Endothelial cell (in vitro differentiated cells): ENCODE results near the gene CFAP77. TPM values are rescaled to one million over a fixed set of nuclear protein-coding genes. Genes with fewer than 3 reads are reported as not detected.

Source experiments
- DNase-seq: peaks from one replicate; pipeline ENCODE4 v3.0.0; 2021; ENCODE audit warnings: low spot score
- H3K27ac Mint-ChIP-seq: one replicate; pipeline ENCODE4 v1.8.0; 2021; ENCODE audit warnings: mixed read lengths, inconsistent platforms; ENCODE audit not compliant: unreplicated experiment
- H3K27me3 Mint-ChIP-seq: one replicate; pipeline ENCODE4 v1.8.0; 2021; ENCODE audit warnings: mild to moderate bottlenecking, moderate library complexity, mixed read lengths, inconsistent platforms; ENCODE audit not compliant: unreplicated experiment
- H3K36me3 Mint-ChIP-seq: one replicate; pipeline ENCODE4 v1.8.0; 2021; ENCODE audit warnings: mild to moderate bottlenecking, low read depth, mixed read lengths, inconsistent platforms; ENCODE audit not compliant: unreplicated experiment
- H3K4me1 Mint-ChIP-seq: one replicate; pipeline ENCODE4 v1.8.0; 2021; ENCODE audit warnings: mild to moderate bottlenecking, mixed read lengths, inconsistent platforms; ENCODE audit not compliant: unreplicated experiment
- H3K4me3 Mint-ChIP-seq: one replicate; pipeline ENCODE4 v1.8.0; 2021; ENCODE audit warnings: mild to moderate bottlenecking, mixed read lengths, inconsistent platforms; ENCODE audit not compliant: unreplicated experiment
- H3K9me3 Mint-ChIP-seq: one replicate; pipeline ENCODE4 v1.8.0; 2021; ENCODE audit warnings: mixed read lengths, inconsistent platforms; ENCODE audit not compliant: unreplicated experiment
- total RNA-seq: library from RNA; stranded (reverse); fragmentation: NEBNext Ultra II Directional; extraction: Animal tissue kit (Norgen Biotek cat#: 25700); gene quantifications from one replicate; pipeline ENCODE4 v1.2.1, GENCODE V29; 2021; ENCODE audit not compliant: unreplicated experiment
- TF ChIP-seq, protein P1 (sequence below): fragments of 200-600 bp; sonication (generic); IDR thresholded peaks from one replicate; pipeline ENCODE4 v1.5.0; 2021; ENCODE audit warnings: antibody characterized with exemption; ENCODE audit not compliant: unreplicated experiment

CFAP77 gene
- total RNA-seq, 1 donor from 2014 or later, result 3.7 TPM

DNA sequence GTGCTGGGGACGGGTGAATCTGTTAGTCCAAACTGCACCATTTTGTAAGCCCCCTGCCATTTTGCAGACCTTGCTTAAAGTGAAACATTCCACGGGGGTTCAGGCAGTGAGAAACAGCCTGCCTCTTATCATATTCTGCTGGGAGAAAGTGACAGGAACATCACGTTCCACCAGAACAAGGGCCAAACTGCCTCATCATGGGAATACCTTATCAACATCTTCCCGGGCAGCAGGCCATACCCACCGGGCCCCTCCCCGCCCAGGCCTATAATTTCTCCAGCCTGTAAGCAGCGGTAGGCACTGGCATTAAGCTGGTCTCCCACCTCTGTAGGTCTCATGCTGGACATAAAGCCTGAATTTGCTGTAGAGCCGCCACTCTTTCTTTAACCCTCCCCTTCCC lies 1.5 kb upstream of the CFAP77 start:
- Mint-ChIP-seq H3K9me3 (no peaks in the 10 kb centered on the region), H3K27me3 (peaks cover 8% of the 10 kb centered on the region), H3K4me3 (no peak overlapping the region), H3K4me1 (peaks cover 43% of the 10 kb centered on the region), H3K36me3 (no peaks in the 10 kb centered on the region), H3K27ac (peak overlapping the region; percentile 75)
- no peak for DNase-seq
- TF ChIP-seq, protein P1, sequence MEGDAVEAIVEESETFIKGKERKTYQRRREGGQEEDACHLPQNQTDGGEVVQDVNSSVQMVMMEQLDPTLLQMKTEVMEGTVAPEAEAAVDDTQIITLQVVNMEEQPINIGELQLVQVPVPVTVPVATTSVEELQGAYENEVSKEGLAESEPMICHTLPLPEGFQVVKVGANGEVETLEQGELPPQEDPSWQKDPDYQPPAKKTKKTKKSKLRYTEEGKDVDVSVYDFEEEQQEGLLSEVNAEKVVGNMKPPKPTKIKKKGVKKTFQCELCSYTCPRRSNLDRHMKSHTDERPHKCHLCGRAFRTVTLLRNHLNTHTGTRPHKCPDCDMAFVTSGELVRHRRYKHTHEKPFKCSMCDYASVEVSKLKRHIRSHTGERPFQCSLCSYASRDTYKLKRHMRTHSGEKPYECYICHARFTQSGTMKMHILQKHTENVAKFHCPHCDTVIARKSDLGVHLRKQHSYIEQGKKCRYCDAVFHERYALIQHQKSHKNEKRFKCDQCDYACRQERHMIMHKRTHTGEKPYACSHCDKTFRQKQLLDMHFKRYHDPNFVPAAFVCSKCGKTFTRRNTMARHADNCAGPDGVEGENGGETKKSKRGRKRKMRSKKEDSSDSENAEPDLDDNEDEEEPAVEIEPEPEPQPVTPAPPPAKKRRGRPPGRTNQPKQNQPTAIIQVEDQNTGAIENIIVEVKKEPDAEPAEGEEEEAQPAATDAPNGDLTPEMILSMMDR, result no peak

DNA sequence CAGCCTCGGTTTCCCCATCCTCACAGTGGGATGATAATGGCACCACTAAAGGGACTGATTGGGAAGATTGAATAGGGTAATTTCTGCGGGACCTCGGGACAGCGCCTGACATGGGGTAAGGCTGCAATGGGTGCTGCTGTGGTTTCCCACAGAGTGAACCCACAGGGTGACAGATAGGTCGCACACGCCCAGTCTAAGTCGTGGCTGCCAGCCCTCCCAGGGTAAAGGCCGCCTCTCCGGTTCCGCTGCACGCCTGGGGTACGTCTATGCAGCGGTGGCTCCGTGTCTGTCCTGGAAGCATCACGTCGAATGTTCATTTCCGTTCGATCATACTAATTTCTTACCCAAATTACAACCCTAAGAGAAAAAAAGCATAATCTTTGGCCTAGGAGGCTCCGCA lies 631 bp downstream of the CFAP77 start:
- peak overlapping the region; percentile 83 for H3K4me3 Mint-ChIP-seq
- no peaks in the 10 kb centered on the region for H3K36me3 Mint-ChIP-seq
- H3K4me1 Mint-ChIP-seq, result peaks cover 26% of the 10 kb centered on the region
- no peak overlapping the region for H3K27ac Mint-ChIP-seq
- peaks cover 7% of the 10 kb centered on the region for H3K27me3 Mint-ChIP-seq
- DNase-seq, result no peak
- TF ChIP-seq, protein P1, result no peak
- no peaks in the 10 kb centered on the region for H3K9me3 Mint-ChIP-seq

DNA sequence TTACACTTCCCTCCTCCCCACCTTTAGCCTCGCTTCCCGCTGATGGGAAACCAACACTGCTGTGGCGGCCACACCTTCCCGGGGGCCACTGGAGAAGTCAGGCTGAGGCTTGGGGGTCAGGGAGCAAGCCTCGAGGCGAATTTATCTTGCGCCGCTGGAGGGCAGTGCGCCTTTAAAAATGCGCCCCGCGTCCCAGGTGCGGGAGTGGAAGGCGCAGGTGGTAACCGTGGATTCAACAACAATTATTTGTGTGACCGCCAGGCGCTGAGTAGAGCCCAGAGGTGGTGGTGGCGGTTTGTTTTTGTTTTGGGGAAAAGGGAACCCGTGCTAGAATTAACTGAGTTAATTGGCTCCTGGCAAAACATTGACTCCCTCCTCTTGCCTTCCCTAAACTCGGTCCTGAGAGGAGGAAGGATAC lies 1.1 kb downstream of the CFAP77 start:
- Mint-ChIP-seq H3K36me3 (no peaks in the 10 kb centered on the region), H3K9me3 (no peaks in the 10 kb centered on the region), H3K27ac (no peak overlapping the region), H3K4me1 (peaks cover 21% of the 10 kb centered on the region), H3K27me3 (peaks cover 8% of the 10 kb centered on the region), H3K4me3 (peak overlapping the region; percentile 83)
- TF ChIP-seq, protein P1, result peak; percentile 75
- DNase-seq, result peak; percentile 73

DNA sequence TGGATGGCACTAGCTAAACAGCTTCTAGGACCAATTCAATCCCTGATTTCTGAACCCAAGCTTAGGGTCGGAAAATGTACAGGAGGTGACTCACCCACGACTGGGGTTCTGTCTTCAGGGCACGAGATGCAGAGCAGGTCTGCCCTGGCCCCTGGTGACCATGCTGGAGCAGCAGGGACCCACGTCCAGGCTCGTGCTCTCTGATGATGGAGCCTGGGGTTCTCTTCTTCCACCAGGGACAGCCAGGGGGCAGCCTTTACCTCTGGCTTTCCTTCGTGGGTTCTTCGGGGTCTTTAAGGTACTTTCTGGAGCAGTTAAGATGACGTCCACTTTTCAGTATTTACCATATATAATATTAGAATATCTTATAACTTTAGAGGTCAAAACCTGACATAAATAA lies 2.1 kb downstream of the CFAP77 start:
- H3K4me1 Mint-ChIP-seq, result peaks cover 16% of the 10 kb centered on the region
- no peak overlapping the region for H3K27ac Mint-ChIP-seq
- peak; percentile 64 for DNase-seq
- no peaks in the 10 kb centered on the region for H3K36me3 Mint-ChIP-seq
- H3K27me3 Mint-ChIP-seq, result peaks cover 7% of the 10 kb centered on the region
- TF ChIP-seq, protein P1, result peak; percentile 76
- no peaks in the 10 kb centered on the region for H3K9me3 Mint-ChIP-seq
- no peak overlapping the region for H3K4me3 Mint-ChIP-seq

DNA sequence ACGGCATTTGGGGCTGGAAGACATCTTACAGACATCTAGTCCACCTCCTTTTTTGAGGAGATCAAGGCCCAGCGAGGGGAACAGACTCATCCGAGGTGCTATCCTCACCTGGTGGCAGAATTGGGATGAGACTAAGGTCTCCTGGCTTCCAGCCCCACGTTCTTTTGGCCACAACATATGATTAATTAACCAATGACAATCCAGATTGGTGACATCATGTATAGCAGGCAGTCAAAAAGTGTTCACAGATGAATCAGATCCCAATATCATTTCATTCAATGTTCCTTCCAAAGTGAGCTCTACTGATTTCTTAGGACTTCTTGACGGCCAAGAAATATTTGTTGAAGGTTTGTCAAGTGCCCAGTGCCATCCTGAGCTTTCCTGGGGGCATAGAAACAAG lies 3.9 kb downstream of the CFAP77 start:
- Mint-ChIP-seq H3K36me3 (no peaks in the 10 kb centered on the region), H3K4me3 (no peak overlapping the region), H3K27me3 (peaks cover 1% of the 10 kb centered on the region), H3K4me1 (peaks cover 13% of the 10 kb centered on the region), H3K9me3 (no peaks in the 10 kb centered on the region), H3K27ac (no peak overlapping the region)
- TF ChIP-seq, protein P1, result no peak
- no peak for DNase-seq
